LoVo (cell line): ENCODE measurements around the gene LRRC61.
"Not testable (repeated sequence)": the region's sequence is repeated elsewhere in the genome, so short reads cannot be mapped to it uniquely, and the experiment has no call there.

Source experiments
- DNase-seq: peaks from one replicate; pipeline ENCODE4 v3.0.0-alpha.2; 2016; ENCODE audit warnings: low spot score

LRRC61 gene

DNA sequence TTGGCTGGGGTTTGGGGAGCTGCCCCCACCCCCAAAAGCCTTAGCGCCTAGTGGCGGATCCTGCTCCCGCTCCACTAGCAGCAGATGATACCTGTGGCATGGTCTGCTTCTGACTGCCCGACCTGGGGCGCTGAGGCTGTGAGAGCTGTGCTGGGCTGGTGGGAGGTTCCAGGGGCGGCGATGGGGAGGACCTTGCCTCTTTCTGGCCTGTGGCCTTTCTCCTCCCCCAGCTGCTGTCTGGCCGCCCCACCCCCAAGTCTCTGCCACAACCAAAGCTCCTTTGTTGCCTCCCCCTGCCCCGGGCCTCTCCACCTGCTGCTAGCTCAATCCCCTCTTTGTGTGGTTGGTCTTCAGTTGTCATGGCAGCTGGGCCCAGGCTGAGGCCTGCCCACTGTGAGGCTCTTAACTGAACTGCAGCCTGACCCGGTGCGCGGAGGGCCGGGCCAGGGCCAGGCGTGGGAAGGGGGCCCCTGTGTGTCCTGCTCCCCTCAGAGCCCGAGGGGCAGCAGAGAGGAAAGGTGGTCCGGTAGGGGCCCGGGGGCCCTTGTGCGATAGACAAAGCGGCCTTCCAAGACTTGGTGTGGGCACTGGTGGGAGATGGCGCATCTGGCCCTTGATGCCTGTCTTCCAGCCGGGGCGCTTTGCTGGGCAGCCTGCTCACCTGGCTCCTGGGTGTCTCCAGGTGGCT lies 60.7 kb downstream of the LRRC61 start:
- DNase-seq, result no peak

- no peak for DNase-seq
Observed at GRCh38 chr7:150384406-150385301, 61.5 kb downstream of the LRRC61 start.

GRCh38 chr7:150385302-150385723 lies 62.2 kb downstream of the LRRC61 start:
- no peak for DNase-seq

DNA sequence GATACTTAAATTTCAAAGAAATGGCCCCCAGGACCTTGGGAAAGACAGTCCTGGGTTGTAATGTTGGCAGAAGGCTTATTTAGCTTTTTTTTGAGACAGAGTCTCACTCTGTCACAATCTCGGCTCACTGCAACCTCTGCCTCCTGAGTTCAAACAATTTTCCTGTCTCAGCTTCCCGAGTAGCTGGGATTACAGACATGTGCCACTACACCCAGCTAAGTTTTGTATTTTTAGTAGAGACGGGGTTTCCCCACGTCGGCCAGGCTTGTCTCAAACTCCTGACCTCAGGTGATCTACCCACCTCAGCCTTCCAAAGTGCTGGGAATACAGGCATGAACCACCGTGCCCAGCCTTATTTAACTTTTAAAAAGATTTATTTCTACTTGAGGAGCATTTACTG lies 62.7 kb downstream of the LRRC61 start:
- DNase-seq, result not testable (repeated sequence)
